Kidney (tissue), 14 donors: Measurements from ENCODE around the gene ADAMTS12. TPM values are rescaled to one million over a fixed set of nuclear protein-coding genes. Genes with fewer than 3 reads are reported as not detected.

Source experiments
- DNase-seq, 5 donors: peaks; one replicate each; pipeline ENCODE4 v3.0.0-alpha.2; 2013 to 2020
- FAIRE-seq: peaks from 2 replicates; lab custom pipeline; 2012; peaks lifted over from hg19 to GRCh38; lab: Jason Lieb, UNC
- H3K27ac ChIP-seq, 2 donors: one replicate each; pipeline ENCODE4 v1.7.0; 2013; ENCODE audit warnings: low read depth in 2 of 2, low read length in 2 of 2, inconsistent platforms in 1 of 2
- H3K27me3 ChIP-seq: one replicate; pipeline ENCODE4 v1.7.1; 2013; ENCODE audit warnings: low read length, inconsistent platforms; ENCODE audit not compliant: control insufficient read depth, insufficient read depth
- H3K36me3 ChIP-seq, 3 donors: one replicate each; pipeline versions ENCODE4 v1.7.0 to v1.7.1; 2013; ENCODE audit warnings: low read length in 3 of 3, control low read depth in 1 of 3, inconsistent platforms in 1 of 3; ENCODE audit not compliant: insufficient read depth in 3 of 3, control insufficient read depth in 2 of 3
- H3K4me1 ChIP-seq, 3 donors: one replicate each; pipeline versions ENCODE4 v1.7.0 to v1.7.1; 2013; ENCODE audit warnings: low read length in 3 of 3, inconsistent platforms in 1 of 3, low read depth in 1 of 3; ENCODE audit not compliant: control insufficient read depth in 2 of 3, insufficient read depth in 2 of 3
- H3K4me3 ChIP-seq, 3 donors: one replicate each; pipeline versions ENCODE4 v1.7.0 to v1.8.1; 2013; ENCODE audit warnings: low read length in 3 of 3, control low read depth in 1 of 3, inconsistent platforms in 1 of 3
- H3K9ac ChIP-seq, 3 donors: one replicate each; pipeline versions ENCODE4 v1.7.0 to v1.7.1; 2013; ENCODE audit warnings: low read length in 3 of 3, control low read depth in 1 of 3, inconsistent platforms in 1 of 3
- H3K9me3 ChIP-seq, 3 donors: one replicate each; pipeline versions ENCODE4 v1.7.0 to v1.7.1; 2013; ENCODE audit warnings: low read length in 3 of 3, control low read depth in 1 of 3, inconsistent platforms in 1 of 3; ENCODE audit not compliant: control insufficient read depth in 2 of 3, insufficient read depth in 1 of 3
- intact Hi-C: fragments of 100-400 bp; cut with DNase I; formaldehyde crosslinking; loops from one replicate; pipeline ENCODE4 v1.11.1; 2022
- polyA plus RNA-seq: library from polyadenylated mRNA; stranded (reverse); fragments of 350-450 nt; fragmentation: Illumina TruSeq; extraction: RNeasy Lipid Tissue Mini Kit (QIAGEN cat#74804); gene quantifications from one replicate; pipeline ENCODE4 v1.2.3, GENCODE V29; 2014; ENCODE audit warnings: low read depth, low replicate concordance; ENCODE audit not compliant: insufficient read depth
- total RNA-seq: library from RNA; stranded (reverse); fragmentation: NEBNext Ultra II Directional; extraction: Animal tissue kit (Norgen Biotek cat#: 25700); gene quantifications from one replicate; pipeline ENCODE4 v1.2.1, GENCODE V29; 2021
- TF ChIP-seq, protein P1 (sequence below): IDR thresholded peaks from 3 replicates; pipeline ENCODE4 v1.5.1; 2012; ENCODE audit warnings: mild to moderate bottlenecking, moderate library complexity, borderline replicate concordance; ENCODE audit not compliant: insufficient read depth; ENCODE audit errors: extremely low read depth
- donor health status: control.
- donor health status: control.
- donor health status: control.
- donor health status: control.
- donor health status: control.
- donor health status: DM: yes; HTN: yes; CAD: no.
- donor health status: Normal renal cell carcinoma (clear cell type).

ADAMTS12 gene
- total and polyA plus RNA-seq, 2 donors from 2014 or later = 0.75 to 2.0 TPM

DNA sequence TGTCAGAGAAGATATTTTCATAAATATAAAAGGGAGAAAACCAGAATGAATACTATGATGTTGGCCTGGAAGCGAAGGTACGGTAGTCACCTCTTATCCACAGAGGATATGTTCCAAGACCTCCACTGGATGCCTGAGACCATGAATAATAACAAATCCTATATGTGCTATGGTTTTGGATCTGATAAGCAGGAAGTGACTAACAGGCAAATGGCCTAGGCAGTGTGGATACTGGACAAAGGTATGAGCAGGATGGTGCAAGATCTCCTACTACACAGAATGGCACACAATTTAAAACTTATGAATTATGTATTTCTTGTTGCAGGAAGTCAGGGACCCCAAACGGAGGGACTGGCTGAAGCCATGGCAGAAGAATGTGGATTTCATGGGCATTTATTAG is 48.2 kb downstream of the ADAMTS12 start:
- H3K9ac ChIP-seq = no peak overlapping the region

DNA sequence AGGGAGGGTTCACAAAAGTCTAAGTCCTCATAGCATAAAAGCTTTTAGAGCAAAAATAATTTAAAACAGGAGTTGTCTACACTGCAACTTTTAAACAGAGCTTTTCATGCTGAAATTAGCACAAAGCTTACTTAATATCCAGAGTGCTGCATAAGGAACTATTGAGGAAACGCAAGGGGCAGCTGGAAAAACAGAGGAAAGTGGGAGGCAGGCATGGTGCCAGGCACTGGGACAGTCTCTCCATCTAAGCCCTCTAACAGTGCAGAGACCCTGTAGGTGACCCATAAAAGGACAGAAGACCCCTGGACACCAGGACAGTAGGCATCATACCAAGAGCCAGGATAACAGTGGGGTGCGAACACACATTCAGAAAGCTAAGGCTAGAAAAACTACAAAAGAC is 49.3 kb downstream of the ADAMTS12 start:
- H3K27ac ChIP-seq = no peak overlapping the region
- no peak overlapping the region for H3K4me3 ChIP-seq
- no peaks in the 10 kb centered on the region for H3K27me3 ChIP-seq
- H3K36me3 ChIP-seq = no peaks in the 10 kb centered on the region
- FAIRE-seq = no peak
- no peaks in the 10 kb centered on the region for H3K9me3 ChIP-seq
- H3K4me1 ChIP-seq = no peaks in the 10 kb centered on the region
- TF ChIP-seq, protein P1, sequence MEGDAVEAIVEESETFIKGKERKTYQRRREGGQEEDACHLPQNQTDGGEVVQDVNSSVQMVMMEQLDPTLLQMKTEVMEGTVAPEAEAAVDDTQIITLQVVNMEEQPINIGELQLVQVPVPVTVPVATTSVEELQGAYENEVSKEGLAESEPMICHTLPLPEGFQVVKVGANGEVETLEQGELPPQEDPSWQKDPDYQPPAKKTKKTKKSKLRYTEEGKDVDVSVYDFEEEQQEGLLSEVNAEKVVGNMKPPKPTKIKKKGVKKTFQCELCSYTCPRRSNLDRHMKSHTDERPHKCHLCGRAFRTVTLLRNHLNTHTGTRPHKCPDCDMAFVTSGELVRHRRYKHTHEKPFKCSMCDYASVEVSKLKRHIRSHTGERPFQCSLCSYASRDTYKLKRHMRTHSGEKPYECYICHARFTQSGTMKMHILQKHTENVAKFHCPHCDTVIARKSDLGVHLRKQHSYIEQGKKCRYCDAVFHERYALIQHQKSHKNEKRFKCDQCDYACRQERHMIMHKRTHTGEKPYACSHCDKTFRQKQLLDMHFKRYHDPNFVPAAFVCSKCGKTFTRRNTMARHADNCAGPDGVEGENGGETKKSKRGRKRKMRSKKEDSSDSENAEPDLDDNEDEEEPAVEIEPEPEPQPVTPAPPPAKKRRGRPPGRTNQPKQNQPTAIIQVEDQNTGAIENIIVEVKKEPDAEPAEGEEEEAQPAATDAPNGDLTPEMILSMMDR = no peak
- no peak overlapping the region for H3K9ac ChIP-seq
- no peak for DNase-seq
- intact Hi-C loops = no loop called here

More for the DNA sequence above, 48.2 kb downstream of the ADAMTS12 start:
- Histone ChIP-seq H3K9me3 (no peaks in the 10 kb centered on the region), H3K36me3 (no peaks in the 10 kb centered on the region), H3K4me1 (no peaks in the 10 kb centered on the region), H3K27ac (no peak overlapping the region), H3K4me3 (no peak overlapping the region), H3K27me3 (no peaks in the 10 kb centered on the region)
- TF ChIP-seq, protein P1 = no peak
- intact Hi-C loops = no loop called here
- DNase-seq = no peak
- no peak for FAIRE-seq

DNA sequence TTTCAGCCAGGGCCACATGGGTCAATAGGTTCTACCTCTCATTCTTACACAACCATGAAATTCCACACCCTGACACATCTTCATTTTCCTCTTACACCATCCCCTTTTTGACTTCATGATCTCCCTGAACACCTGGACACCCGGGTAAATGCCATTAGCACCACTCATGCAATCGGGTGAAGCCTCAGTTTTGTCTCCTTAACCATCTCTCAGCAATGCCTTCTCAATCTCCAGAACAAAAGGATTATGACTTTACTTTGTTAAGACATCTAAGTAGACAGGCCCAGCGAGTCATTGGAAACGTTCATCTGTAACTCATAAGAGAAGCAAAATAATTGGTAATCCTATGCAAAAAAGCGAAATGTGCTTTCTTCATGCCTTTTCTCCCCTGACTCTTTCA is 49.9 kb downstream of the ADAMTS12 start:
- Histone ChIP-seq H3K4me3 (no peak overlapping the region), H3K9ac (no peak overlapping the region), H3K4me1 (no peaks in the 10 kb centered on the region), H3K27me3 (no peaks in the 10 kb centered on the region), H3K27ac (no peak overlapping the region), H3K36me3 (no peaks in the 10 kb centered on the region), H3K9me3 (no peaks in the 10 kb centered on the region)
- DNase-seq (no peak), FAIRE-seq (no peak)
- TF ChIP-seq, protein P1 = no peak
- intact Hi-C loops = no loop called here

DNA sequence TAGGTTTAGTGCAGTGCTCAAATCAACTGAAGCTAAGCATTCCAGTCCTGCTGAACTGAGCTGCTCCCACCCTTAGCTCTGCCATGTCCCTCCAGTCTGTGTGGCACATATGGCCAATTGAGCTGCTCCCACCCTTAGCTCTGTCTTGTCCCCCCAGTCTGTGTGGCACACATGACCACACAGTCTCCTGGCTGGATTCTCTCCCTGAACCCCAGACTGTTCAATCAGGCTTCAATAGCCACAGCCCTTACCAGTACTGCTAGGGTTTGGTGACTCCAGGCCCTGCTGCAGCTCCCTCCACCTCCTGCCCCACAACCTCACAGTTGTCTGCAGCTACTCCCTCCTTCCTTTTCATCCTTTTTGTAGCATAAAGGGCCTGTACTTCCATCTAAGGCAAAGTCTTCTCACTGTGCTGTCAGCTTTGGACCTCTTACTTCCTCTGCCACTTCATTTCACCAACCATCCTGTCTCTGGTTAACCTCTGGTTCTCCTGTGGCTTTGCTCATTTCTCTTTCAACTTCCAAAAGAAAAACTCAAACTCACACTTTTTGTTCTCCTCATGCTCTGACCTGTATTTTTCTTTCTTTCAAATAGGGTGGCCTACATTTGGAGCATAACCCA is 50.8 kb downstream of the ADAMTS12 start:
- no peak for FAIRE-seq
- no peak for DNase-seq
- intact Hi-C loops = no loop called here

More for the DNA sequence above, 50.8 kb downstream of the ADAMTS12 start:
- Histone ChIP-seq H3K27me3 (no peaks in the 10 kb centered on the region), H3K4me1 (no peaks in the 10 kb centered on the region), H3K27ac (no peak overlapping the region), H3K36me3 (no peaks in the 10 kb centered on the region), H3K9me3 (no peaks in the 10 kb centered on the region), H3K9ac (no peak overlapping the region), H3K4me3 (no peak overlapping the region)
- TF ChIP-seq, protein P1 = no peak
